ENCODE measurements around the gene RNF44.

DNA sequence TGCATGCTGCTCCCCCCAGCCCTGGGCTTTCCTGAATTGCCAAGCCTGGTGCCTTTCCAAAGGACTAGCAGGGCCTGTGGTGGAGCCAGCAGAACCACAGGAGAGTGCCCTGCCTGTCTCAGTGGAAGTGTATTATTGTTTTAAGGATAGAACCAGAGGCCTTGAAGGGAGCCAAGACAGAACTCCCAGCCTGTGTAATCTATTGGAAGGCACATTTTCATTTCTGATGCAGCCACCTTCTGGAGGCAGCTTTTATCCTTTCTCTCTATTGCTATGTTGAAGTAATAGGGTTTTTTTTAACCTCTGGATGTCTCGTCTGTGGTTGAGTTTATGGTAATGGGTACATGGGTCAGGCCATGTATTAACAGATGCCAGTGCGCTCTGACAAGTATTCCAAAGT, 29.3 kb downstream of the RNF44 start:
- TF ChIP-seq CTCF (conservative IDR thresholded peaks at IDR 0.05) (no peak), ZFX (IDR thresholded peaks at IDR 0.05) (no peak)
